Thyroid gland (tissue), 4 donors: ENCODE data around the gene INCENP. TPM values are rescaled to one million over a fixed set of nuclear protein-coding genes. Genes with fewer than 3 reads are reported as not detected.

Experiments
- DNase-seq, 2 donors: peaks; one replicate each; pipeline ENCODE4 v3.0.0-alpha.2; 2019
- H3K27ac ChIP-seq, 3 donors: fragments of 200-600 bp; sonication (generic); 1 replicate in 2 of 3; 2 replicates in 1 of 3; pipeline ENCODE4 v1.5.1; 2016 to 2019; ENCODE audit warnings: mild to moderate bottlenecking in 1 of 3, moderate library complexity in 1 of 3
- H3K27me3 ChIP-seq: fragments of 200-600 bp; sonication (generic); one replicate; pipeline ENCODE4 v1.5.1; 2019
- H3K36me3 ChIP-seq, 2 donors: fragments of 200-600 bp; sonication (generic); one replicate each; pipeline ENCODE4 v1.5.1; 2016 to 2019
- H3K4me1 ChIP-seq, 2 donors: fragments of 200-600 bp; sonication (generic); one replicate each; pipeline ENCODE4 v1.5.1; 2017 to 2019
- H3K4me3 ChIP-seq, 3 donors: fragments of 200-600 bp; sonication (generic); replicated peaks in 1 of 3; 1 replicate in 2 of 3; 2 replicates in 1 of 3; pipeline ENCODE4 v1.5.1; 2016; ENCODE audit warnings: mild to moderate bottlenecking in 1 of 3
- H3K9me3 ChIP-seq: fragments of 200-600 bp; sonication (generic); one replicate; pipeline ENCODE4 v1.5.1; 2017
- CTCF ChIP-seq, 6 experiments: fragments of 200-600 bp in 3 of 6; fragments of 450-650 bp in 3 of 6; sonication (generic) in 3 of 6; IDR thresholded peaks; one replicate each; pipeline ENCODE4 v1.5.1; 2016 to 2019; ENCODE audit warnings: antibody characterized with exemption in 6 of 6, mild to moderate bottlenecking in 2 of 6, inconsistent platforms in 1 of 6, moderate library complexity in 1 of 6
- POLR2A ChIP-seq, 2 donors: fragments of 450-650 bp; IDR thresholded peaks; one replicate each; pipeline ENCODE4 v1.6.1; 2017; ENCODE audit warnings: antibody characterized with exemption in 2 of 2, mild to moderate bottlenecking in 2 of 2, moderate library complexity in 1 of 2
- WGBS, 2 donors: methylation state at CpG; one replicate each; pipeline ENCODE4 v1.1.5; 2017; 5-methylcytosine and 5-hydroxymethylcytosine counted together
- intact Hi-C: fragments of 100-400 bp; cut with DNase I; formaldehyde crosslinking; loops from one replicate; pipeline ENCODE4 v1.15.1; 2023
- total RNA-seq, 4 donors: library from RNA; depleted of rRNA; stranded (reverse); fragments of >200 nt; gene quantifications; one replicate each; pipeline ENCODE4 v1.2.3, GENCODE V29; 2016

The INCENP gene
- total RNA-seq, 4 donors from 2014 or later: 16.9 to 99.4 (median 42.4) TPM

GRCh38 chr11:62087694-62088093, 36.1 kb upstream of the INCENP start:
- no peaks in the 10 kb centered on the region for H3K27me3 ChIP-seq
- H3K9me3 ChIP-seq: no peaks in the 10 kb centered on the region
- no peak overlapping the region for H3K27ac ChIP-seq
- TF ChIP-seq CTCF (IDR thresholded peaks at IDR 0.05) (no peak), POLR2A (IDR thresholded peaks at IDR 0.05) (no peak)
- H3K36me3 ChIP-seq: no peaks in the 10 kb centered on the region
- WGBS, 2 donors: 86 to 88% methylated on average over 1 of the region's 1 CpG
- no peaks in the 10 kb centered on the region for H3K4me1 ChIP-seq
- intact Hi-C loops: loop anchor here (10.0 kb wide), 1 partner anchor 283 kb away; no protein-coding TSS in a partner anchor
- DNase-seq: no peak
- no peak overlapping the region for H3K4me3 ChIP-seq

GRCh38 chr11:62088331-62088933, 35.4 kb upstream of the INCENP start:
- TF ChIP-seq CTCF (IDR thresholded peaks at IDR 0.05): no peak
- TF ChIP-seq POLR2A (IDR thresholded peaks at IDR 0.05): no peak
- DNase-seq: no peak
- Histone ChIP-seq H3K4me1 (no peaks in the 10 kb centered on the region), H3K9me3 (no peaks in the 10 kb centered on the region), H3K27me3 (no peaks in the 10 kb centered on the region), H3K4me3 (no peak overlapping the region), H3K36me3 (no peaks in the 10 kb centered on the region), H3K27ac (no peak overlapping the region)
- WGBS, 2 donors: 34% methylated on average over 1 of the region's 1 CpG
- intact Hi-C loops: loop anchor here (10.0 kb wide), 1 partner anchor 284 kb away; no protein-coding TSS in a partner anchor

GRCh38 chr11:62103141-62103540, 20.7 kb upstream of the INCENP start:
- no peak overlapping the region for H3K27ac ChIP-seq
- no peak overlapping the region for H3K4me3 ChIP-seq
- H3K4me1 ChIP-seq: peaks cover 4 to 14% of the 10 kb centered on the region in 2 donors
- no peak for DNase-seq
- H3K9me3 ChIP-seq: no peaks in the 10 kb centered on the region
- H3K36me3 ChIP-seq: no peaks in the 10 kb centered on the region
- no peak for TF ChIP-seq CTCF (IDR thresholded peaks at IDR 0.05)
- no peak for TF ChIP-seq POLR2A (IDR thresholded peaks at IDR 0.05)
- intact Hi-C loops: no loop called here
- no peaks in the 10 kb centered on the region for H3K27me3 ChIP-seq

- peaks cover 4 to 14% of the 10 kb centered on the region in 2 donors for H3K4me1 ChIP-seq
- intact Hi-C loops: no loop called here
- no peak for TF ChIP-seq POLR2A (IDR thresholded peaks at IDR 0.05)
- 48 to 68% methylated on average over 3 of the region's 3 CpGs for WGBS, 2 donors
- H3K4me3 ChIP-seq: no peak overlapping the region
- peak overlapping the region in 2 of 3 donors; percentile 8 to 64 for H3K27ac ChIP-seq
- DNase-seq: no peak
- no peaks in the 10 kb centered on the region for H3K27me3 ChIP-seq
- H3K9me3 ChIP-seq: no peaks in the 10 kb centered on the region
- H3K36me3 ChIP-seq: no peaks in the 10 kb centered on the region
These were observed 19.8 kb upstream of the INCENP start for GRCh38 chr11:62103986-62104385.

- Histone ChIP-seq H3K4me1 (peaks cover 4 to 14% of the 10 kb centered on the region in 2 donors), H3K4me3 (no peak overlapping the region), H3K27ac (peak overlapping the region; percentile 23 to 64 (median 62)), H3K36me3 (no peaks in the 10 kb centered on the region), H3K27me3 (no peaks in the 10 kb centered on the region), H3K9me3 (no peaks in the 10 kb centered on the region)
- WGBS, 2 donors: 36 to 37% methylated on average over 11 of the region's 11 CpGs
- intact Hi-C loops: loop anchor here (5.0 kb wide), 1 partner anchor 313 kb away; the partner anchor contains the start of genes FEN1 and TMEM258
- no peak for DNase-seq
- TF ChIP-seq CTCF (IDR thresholded peaks at IDR 0.05) (no peak), POLR2A (IDR thresholded peaks at IDR 0.05) (no peak)
These were observed 18.8 kb upstream of the INCENP start for GRCh38 chr11:62104816-62105653.
